NB4 (cell line): ENCODE data around the gene PHACTR3.

ENCODE experiments used
- DNase-seq: peaks from one replicate; pipeline ENCODE4 v3.0.0; 2010; ENCODE audit warnings: low read depth
- H3K4me3 ChIP-seq: one replicate; pipeline ENCODE4 v1.5.1; 2011; ENCODE audit warnings: mild to moderate bottlenecking, low read depth, low read length, moderate library complexity
- CTCF ChIP-seq: IDR thresholded peaks from one replicate; pipeline ENCODE4 v1.5.1; 2012; ENCODE audit warnings: low read depth, low read length
- MYC ChIP-seq: IDR thresholded peaks from 2 replicates; pipeline ENCODE4 v1.6.1; 2011; ENCODE audit warnings: low read depth, low read length
- POLR2A ChIP-seq: IDR thresholded peaks from 2 replicates; pipeline ENCODE4 v1.6.1; 2011; ENCODE audit warnings: mild to moderate bottlenecking; ENCODE audit not compliant: insufficient read length; ENCODE audit errors: extremely low read depth
- TF ChIP-seq, protein P1 (sequence below): IDR thresholded peaks from 2 replicates; pipeline ENCODE4 v1.6.1; 2011; ENCODE audit warnings: low read depth, low read length

PHACTR3 gene

DNA sequence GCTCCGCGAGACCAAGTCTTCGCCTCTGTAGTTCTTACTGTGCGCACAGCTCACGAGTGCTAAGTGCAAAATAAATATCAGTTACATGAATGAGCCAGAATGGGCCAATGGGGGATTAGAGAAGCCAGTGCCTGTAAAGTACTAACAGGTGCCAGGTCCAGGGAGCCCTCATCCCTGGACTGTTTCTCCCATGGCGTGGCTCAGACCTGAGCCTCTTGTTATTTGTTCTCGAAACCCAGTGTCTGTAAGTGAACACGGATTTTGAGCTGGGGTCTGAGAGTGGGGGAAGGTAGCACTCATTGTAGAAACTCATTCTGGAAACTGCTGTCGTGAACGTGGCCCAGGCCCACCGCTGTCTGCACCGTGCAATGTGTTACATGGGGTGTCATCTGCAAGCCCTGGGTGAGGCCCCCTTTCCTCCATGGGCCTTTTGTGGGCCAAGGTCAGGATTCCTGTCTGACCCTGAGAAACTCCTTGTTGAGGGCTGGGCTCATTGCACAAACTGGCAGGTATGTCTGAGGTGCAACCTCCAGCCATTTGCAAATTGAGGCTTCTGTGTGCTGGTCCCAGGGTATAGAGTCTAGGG lies 174.4 kb downstream of the PHACTR3 start:
- H3K4me3 ChIP-seq: no peak overlapping the region
- TF ChIP-seq CTCF (no peak), POLR2A (no peak), MYC (no peak)
- TF ChIP-seq, protein P1, sequence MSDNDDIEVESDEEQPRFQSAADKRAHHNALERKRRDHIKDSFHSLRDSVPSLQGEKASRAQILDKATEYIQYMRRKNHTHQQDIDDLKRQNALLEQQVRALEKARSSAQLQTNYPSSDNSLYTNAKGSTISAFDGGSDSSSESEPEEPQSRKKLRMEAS: no peak
- DNase-seq: no peak

DNA sequence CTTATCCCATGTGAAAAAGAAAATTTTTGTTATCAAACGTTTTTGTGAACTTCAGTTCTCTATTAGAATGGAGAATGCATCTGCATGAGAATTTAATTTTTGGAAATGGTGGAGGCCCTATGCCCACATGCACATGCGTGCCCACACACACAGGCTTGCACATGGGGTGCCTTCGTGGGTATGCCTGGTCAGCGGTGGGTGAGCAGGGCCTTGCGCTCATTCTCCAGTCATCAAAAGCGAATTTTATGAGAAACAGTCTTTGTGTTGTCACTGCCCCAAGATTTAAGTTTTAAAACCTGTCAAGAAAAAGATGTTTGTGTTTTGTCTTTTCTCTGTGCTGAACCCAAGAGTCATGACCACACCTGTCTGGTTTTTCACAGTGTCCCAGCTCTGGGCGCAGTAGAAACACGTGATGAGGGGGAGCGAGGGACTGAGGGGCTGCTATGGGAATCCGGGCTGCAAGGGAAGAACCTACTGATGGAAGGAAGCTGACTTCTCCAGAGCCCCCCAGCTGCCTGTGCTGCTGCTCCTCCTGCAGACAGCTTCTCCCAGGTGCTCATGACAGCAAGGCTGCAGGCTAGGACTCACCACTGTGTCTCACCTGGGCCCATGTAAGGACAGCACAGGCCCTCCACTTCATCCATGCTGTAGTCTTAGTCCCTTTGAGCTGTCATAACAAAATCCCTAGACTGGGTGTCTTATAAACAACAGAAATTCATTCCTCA lies 175.5 kb downstream of the PHACTR3 start:
- TF ChIP-seq, protein P1: no peak
- TF ChIP-seq POLR2A (no peak), CTCF (no peak), MYC (no peak)
- no peak for DNase-seq
- no peak overlapping the region for H3K4me3 ChIP-seq

DNA sequence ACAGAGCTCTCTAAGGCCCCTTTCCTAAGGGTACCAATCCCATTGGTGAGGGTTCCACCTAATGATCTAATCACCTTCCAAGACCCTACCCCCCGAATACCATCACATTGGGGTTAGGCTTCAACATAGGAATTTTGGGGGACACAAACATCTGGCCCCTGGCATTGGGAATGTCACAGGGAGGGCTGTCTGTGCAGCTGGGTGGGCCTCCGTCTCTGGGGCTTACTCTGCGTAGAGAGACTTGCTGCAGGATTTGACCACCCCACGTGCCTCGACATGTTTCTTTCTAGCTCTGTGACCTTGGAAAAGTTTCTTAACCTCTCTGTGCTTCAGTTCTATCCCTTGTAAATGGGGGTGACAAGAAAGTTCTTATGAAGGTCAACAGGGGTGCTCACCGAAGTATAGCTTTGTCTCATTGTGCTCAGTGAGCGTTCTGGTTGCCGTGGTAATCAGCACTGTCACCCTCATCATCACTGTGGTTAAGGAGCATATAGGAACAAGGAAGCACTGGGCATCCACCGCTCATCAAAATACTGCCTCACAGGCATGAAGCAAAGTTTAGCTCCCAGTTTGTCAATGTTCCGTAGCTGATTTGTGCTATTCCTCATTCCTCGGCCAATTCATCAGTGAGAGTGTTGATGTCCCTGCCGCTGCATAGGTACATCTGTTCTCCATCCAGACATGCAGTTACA lies 176.3 kb downstream of the PHACTR3 start:
- no peak overlapping the region for H3K4me3 ChIP-seq
- TF ChIP-seq MYC: no peak
- TF ChIP-seq, protein P1: no peak
- TF ChIP-seq POLR2A: no peak
- TF ChIP-seq CTCF: no peak
- DNase-seq: no peak

DNA sequence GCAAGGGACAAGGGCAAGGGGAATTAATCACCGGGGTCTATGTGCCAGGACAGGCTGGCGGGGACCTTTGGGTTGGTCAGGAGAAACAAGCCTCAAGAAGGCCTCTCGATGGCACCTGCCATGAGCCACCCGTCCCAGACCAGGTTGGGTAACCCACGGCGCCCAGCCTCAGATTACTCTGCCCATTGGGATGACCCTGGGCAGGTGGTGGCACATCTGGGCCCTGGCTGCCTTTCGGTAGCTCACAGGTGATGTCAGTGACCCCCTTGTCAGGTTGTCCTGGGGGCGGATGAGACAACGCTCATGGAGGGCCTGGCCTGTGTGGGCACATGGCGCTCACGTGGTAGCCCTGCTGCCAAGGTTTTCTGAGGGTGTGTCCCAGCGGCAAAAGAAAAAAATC lies 176.9 kb downstream of the PHACTR3 start:
- DNase-seq: no peak

More for the DNA sequence above, 176.9 kb downstream of the PHACTR3 start:
- TF ChIP-seq, protein P1: no peak
- TF ChIP-seq MYC: no peak
- TF ChIP-seq POLR2A: no peak
- TF ChIP-seq CTCF: no peak
- H3K4me3 ChIP-seq: no peak overlapping the region
